T1000 (cell line): ENCODE measurements around the gene SLC26A1.

ENCODE experiments used
- DNase-seq: peaks from one replicate; lab custom pipeline; 2025; ENCODE audit warnings: mixed read lengths; lab: John Stamatoyannopoulos, UW

Gene SLC26A1, protein sequence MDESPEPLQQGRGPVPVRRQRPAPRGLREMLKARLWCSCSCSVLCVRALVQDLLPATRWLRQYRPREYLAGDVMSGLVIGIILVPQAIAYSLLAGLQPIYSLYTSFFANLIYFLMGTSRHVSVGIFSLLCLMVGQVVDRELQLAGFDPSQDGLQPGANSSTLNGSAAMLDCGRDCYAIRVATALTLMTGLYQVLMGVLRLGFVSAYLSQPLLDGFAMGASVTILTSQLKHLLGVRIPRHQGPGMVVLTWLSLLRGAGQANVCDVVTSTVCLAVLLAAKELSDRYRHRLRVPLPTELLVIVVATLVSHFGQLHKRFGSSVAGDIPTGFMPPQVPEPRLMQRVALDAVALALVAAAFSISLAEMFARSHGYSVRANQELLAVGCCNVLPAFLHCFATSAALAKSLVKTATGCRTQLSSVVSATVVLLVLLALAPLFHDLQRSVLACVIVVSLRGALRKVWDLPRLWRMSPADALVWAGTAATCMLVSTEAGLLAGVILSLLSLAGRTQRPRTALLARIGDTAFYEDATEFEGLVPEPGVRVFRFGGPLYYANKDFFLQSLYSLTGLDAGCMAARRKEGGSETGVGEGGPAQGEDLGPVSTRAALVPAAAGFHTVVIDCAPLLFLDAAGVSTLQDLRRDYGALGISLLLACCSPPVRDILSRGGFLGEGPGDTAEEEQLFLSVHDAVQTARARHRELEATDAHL

DNA sequence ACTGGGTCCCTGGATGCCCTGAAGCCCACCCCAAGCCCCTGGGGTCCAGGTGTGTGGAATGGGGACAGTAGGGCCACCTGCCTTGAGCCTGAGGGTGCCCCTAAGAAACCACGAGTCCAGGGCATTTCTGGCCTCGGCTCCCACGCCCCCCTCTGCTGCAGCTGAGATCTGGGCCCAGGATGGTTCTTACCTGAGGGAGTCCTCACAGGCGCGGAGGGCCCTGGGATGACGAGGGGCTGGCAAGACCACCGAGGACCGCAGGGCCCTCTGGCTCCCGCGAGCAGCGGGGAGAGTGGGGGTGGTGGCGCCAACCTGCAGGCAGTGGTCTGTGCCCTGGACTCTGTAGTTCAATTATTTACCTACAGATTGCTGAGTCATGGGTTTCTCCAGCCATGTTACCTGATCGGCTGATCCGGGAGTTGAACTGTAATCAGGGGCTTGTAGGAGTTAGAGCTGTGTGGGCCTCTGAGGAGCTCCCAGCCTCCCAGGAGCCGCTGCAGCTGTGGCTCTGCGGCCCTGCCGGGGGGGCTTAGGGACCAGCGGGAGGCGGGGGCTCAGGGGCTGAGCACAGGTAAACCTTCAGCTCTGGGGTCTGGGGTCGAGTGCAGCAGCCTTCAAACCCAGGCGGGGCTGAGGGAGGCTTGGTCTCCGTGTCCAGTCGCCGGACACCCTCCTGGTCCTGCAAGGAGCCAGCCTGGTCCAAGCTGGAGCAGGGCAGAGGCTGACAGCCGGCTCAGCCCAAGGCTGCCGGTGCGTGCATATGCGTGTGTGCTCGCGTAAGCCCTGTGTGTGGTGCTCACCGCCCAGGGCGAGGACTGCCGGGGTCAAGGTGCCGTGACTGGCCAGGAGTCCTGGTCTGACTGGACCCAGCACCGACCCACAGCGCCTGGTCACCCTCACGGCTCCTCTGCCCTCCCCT, at the start of gene SLC26A1:
Gene SLC26A1, minus strand, starts transcription at position 294 of the 919 bp plus-strand sequence. CDS start 1,701 bp downstream, outside the sequence.
- DNase-seq, result no peak

DNA sequence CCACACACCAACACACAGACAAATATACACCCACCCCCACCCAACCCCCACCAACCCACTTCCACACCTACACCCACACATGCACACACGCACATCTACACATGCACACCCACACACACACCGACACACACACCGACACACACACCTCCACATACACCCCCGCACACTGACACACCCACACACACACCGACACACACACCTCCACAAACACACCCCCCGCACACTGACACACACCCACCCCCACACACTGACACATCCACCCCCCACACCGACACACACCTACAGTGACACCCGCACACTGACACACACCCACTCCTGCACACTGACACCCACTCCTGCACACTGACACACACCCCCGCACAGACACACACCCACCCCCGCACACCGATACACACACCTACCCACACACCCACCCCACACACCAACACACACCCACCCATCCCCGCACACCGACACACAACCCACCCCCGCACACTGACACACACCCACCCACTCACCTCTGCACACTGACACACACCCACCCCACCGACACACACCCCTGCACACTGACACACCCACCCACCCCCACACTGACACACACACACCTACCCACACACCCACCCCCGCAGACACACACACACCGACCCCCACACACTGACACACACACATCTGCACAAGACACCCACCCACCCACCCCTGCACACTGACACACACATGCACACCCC, 49.3 kb upstream of the SLC26A1 start:
- DNase-seq, result no peak

DNA sequence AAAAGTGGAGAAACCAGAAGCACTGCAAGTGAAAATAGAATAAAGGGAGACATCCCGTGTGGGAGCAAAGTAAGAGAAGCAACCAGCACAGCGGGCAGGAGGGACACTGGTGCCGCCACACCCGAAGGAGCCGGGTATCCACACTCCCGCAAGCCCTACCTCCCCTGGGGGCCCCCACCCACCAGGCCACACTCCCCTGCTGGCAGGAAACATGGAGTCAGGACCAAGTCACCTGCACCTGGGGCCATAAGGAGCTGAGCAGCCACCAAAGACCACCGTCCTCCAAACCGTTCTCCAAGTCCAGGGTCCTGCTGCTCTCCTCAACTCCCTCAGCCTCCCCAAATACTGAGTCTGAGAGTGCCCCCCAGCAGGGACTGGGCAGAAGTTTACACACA, 48.7 kb upstream of the SLC26A1 start:
- DNase-seq, result no peak

DNA sequence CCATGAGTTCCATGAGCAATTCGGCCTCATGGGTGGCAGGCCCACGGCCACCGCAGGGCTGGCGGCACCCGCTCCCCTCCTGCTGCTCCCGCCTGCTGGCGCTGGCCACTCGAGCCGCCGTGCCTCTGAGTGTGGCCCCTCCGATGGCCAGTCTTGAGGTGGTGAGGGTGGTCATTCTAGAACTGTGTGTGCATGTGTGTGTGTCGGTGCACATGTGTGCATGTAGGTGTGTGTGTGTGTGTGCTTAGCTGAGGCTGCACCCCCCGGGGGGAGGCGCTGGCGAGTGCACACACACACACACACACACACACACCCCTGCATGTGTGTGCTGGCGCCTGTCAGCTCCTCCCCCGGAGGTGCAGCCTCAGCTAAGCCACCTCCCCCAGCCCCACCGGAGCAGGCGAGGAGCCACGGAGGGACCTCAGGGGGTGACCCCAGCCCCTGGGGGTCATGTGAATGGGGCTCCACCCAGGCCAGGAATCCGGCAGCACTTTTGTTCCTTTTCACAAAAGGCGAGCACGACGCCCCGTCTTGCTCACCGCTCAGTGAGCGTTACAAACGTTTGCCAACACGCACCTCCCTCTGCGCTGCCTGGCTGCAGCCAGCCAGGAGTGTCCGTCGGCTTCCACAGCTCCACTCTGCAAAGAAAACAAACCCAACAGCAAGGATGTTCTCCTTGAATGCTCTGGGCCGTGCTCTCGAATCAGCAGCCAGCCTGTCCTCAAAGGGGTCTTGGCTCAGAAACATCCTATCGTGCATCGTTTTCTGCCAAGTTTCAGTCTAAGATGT, 48.1 kb upstream of the SLC26A1 start:
- no peak for DNase-seq

DNA sequence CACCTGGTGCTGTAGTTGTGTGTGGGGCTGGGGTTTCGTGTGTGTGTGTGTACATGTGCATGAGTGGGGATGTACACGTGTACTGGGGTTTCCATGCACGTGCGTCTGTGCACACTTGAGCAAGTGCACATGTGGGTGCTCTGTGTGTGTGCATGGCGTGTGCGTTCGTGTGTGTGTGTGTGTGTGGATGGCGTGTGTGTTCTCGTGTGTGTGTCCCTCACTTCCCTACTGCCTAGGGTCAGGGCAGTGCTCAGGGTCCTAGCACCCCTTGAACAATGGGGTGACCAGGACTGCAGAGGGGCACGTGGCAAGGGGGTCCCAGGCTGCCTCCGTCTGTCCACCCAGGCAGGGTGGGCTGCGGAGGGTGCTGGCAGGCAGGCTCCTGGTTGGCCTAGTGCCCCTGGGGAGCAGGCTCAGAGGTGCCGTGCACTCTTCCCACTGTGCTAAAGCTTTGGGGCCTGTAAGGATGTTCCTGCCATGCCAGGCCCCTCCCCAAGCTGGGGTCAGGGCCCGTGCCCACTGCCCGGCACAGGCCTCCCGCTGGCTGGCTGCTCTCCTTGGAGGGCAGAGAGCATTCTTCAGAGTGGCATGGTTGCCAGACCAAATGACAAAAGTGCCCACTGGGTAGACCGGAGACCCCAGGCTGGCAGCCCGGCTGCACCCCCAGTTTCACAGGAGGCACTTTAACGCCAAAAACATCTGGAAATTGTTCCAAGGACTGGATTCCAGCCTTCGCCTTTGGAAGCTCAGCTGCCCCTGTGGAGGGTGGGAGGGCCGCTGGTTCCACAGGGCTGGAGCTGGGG, 47.3 kb upstream of the SLC26A1 start:
- DNase-seq, result no peak

DNA sequence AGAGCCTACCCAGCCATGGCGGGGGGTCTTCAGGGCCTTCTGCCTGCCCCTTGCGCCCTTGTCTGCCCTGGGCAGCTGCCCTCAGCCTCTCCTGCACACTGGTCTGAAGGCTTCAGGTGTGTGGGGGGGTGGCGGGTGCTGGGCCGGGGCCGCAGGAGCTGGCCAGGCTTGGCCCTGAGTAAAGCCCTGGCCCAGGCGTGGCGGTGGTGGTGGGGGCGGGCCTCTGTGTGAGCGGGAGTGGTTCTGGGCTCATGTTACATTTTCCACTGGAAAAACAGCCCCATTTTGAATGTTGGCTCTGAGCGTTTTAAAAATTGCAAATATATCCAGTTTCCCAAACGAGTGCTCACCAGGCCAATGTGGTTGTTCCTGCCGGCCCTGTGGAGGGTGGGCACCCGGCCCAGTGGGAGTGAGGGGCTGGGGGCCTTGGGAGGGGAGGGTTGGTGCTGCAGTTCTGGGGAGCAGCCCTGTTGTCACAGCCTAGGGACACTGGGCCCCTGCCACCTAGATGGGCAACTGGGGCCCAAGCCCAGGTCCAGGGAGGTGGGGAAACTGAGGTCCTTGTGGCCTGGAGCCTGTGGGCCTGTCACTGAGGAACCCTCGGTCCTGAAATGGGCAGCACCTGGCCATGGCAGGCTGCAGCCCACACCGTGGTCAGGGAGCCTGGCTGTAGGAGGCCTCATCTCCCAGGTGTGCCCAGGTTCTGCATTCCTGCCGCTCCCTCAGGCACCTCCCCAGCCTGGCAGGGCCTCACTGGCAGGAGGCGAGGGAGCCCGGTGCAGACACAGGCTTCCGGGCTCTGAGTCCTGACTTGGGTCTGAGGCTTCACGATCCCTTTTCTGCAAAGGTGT, 46.5 kb upstream of the SLC26A1 start:
- no peak for DNase-seq

DNA sequence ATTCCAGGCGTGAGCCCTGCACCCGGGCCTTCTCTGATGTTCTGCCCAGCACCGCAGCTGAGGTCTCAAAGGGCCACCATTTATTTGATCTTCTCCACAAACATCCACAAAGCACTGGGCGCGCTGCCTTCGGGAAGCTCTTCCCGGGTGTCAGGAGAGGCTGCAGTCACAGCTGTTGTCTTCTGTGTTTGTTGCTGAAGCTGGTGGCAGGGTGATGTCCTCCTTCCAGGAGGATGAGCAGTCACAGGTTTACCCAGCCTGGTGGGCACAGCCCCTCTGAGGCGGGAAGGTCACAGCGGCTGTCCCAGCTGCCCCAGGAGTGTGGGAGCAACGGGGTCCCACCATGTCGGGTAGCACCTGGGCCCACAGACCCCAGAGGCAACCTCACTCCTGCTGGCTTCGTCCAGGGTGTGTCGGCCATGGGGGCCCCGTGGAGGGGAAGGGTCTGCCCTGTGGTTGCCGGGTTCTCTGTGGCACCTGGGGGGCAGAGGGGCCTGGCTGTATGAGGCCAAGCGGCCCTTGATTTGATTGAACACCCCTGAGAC, 45.8 kb upstream of the SLC26A1 start:
- DNase-seq, result no peak

DNA sequence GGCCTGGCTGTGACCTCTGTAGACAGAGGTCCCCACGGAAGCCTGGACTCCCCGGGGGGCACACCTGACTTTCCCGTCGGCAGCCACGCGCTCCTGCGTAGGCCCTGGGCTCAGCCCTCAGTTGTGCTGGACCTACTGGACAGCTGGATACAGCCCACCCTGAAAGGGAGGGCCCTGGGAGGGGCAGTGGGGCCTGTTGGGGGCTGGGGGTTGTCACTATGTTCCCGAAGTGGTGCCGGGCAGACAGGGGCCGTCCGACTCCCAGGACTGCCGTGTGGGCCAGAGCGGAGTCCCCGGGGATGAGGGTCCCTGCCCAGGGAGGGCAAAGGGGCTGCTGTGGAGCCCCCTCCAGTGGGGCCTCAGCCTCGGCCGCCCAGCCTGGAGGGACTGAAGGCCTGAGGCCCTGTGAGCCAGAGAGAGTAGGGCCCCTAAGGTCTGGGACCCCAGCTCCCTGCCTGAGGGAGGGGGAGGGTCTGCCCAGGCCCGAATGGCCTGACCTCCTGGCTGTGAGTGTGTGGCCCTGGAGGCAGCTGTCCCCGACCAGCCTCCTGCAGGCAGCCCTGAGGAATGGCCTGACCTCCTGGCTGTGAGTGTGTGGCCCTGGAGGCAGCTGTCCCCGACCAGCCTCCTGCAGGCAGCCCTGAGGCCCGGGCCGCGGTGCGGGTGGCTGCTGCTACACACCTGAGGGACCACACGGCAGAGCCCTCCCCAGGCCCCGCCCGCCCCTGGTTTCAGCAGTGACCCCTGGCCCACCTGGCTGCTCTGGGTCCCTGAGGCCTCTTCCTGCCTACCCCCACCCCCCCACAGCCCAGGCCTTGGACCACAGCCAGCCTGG, 44.0 kb upstream of the SLC26A1 start:
- no peak for DNase-seq

DNA sequence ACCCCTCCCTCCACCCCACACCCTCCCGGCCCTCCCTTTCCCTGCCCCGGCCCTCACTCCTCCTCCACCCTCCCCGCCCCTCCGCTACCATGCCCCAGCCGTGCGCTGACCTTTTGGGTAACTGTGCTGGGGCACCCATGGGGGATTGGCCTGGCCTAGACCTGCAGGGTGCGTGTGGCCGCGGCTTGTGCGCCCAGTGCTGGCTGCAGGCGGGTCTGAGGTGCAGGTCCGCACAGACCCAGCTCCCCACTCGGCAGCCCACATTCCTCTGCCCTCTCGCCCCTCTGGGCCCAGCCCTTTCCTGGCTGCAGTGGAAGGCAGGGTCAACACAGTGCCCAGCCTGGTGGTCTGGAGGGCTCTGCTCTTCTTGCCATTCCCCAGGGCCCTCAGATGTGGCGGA, 42.9 kb upstream of the SLC26A1 start:
- DNase-seq, result no peak

DNA sequence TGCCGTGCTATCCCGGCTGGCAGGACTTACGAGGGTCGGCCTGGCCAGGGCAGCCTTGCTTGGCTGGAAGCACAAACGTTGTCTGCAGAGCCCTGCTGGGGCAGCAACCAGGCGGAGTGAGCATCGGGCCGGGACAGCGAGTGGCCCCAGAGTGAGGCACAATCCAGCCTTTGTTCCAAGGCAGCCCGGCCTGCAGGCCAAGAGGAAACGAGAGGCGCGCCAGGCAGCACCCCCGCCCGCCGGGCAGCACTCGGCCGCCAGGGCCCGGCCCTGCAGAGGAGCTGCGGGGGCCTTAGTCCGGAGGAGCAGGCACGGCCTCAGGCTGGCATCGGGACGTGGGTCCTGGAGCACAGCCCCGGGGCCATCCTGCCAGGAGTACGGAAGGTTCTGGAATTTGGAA, 42.3 kb upstream of the SLC26A1 start:
- DNase-seq, result no peak

DNA sequence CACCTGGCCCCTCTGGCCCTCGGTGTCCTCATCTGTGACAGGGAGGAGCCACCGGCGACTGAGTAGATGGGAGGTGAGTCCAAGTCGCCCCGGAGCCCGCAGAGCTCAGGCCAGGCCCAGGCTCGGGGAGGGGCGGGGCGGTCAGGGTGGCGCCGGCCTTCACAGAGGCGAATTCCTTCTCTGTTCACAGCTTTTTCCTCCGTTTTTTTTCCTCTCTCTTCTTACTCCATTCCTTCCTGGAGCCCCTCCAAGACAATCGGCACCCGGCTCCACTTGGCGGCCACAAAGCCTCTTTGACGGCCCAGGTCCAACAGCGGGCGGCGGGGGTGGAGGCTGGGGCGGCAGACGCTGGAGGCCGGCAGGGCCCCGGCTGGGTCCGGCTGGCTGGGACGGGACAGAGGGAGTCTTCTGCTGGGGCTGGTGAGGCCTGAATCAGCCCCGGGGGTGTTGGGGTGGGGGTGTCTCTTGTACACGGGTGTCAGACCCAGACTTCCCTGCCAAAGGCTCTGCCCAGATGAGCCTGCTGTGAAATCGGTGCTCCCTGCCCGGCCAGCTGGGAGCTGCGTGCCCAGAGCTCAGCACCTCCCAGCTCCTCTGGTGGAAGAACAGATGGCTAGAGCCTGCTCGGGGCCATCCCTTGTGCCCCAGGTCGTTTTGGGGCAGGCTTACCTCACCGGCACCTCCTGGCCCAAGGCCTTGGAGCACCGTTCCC, 40.8 kb upstream of the SLC26A1 start:
- no peak for DNase-seq

DNA sequence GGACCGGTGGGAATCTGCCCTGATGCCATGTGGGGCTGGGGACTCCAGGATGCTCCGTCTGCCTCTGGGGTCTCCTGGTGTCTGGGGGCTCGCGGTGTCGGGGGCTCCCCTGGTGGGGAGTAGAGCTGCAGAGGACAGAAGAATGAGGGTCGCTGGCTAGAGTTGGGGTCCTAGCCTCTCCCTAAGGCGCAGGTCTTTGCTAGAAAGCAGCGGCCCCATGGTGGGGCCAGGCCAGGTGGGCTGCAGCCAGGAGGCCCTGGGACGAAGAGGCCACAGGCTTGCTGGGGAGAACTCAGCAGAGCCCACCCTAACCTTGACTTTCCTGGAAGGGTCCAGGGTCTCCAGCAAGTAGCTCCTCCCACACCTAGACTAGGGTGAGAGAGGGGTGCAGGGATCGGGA, 39.7 kb upstream of the SLC26A1 start:
- DNase-seq, result no peak

DNA sequence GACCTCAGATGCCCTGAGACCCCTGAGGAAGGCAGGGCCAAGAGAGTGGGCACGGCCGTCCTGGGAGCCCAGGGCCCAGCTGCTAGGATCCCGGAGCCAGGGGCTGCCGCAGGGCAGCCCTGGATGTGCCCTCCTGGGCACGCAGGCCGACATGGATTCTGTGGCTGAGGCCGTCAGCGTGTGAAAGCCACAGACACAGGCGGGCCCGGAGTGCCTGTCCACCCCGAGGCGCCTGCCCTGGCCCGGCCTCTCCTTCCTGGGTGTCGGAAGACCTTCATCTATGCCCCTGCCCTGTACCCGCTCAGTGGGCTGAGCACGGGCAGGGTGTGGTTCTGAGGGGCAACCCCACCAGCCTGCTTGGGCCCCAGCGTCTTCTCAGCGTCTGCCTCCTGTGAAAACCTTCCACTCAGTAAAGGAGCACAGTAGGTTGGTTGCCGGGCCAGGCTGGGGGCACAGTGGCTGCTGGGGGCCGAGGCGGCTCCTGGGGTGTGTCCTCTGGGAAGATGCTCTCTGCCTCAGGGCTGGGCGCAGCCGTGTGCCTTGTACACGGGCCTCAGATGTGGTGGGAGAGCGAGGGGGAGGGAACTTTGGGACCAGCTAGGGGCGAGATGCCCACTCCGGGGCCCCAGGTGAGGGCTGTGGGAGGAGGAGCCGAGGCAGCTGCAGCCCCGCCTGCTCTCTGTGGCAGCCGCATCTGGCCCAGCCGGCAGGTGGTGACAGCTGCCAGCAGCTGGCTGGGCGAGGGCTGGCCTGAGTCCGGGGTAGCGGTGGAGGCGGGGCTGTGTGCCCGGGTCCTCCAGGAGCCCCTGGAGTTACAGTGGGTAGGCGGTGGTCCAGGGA, 39.0 kb upstream of the SLC26A1 start:
- no peak for DNase-seq

DNA sequence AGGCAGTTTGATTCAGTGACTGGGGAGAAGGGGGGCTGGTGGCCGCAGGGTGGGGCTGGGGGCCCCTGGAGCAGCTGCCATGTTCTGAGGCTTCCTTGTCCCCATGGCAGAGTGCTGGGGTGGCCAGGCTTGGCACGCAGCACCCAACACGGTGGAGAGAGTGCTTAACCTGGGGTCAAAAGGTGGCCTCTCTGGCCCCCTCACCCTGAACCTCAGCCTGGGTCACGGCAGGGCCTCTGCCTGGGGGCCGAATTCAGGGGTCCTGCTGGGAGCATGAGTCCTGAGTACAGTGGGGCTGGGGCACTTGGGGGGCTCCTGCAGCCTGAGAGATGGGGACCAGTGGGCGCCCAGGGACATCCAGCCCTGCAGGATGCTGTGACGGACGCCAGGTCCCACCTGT, 38.1 kb upstream of the SLC26A1 start:
- no peak for DNase-seq

DNA sequence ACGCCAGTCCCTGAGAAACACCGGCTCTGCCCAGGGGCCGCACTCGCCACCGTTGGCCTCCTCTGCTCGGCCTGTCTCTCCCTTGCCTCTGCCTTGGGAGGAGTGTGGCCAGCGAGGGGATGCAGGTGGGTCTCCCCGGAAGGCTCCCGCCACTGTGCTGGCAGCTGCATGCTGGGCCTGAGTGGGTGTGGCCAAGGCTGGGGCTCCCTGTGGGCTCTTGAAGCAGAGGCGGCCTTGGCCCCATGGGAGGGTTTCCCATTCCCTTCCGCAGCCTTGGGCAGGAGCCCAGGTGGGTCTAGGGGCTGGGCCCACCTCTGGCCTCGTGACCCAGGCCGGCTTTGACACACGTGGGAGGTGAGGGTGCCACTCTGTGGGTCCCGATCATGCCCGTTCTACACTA, 37.4 kb upstream of the SLC26A1 start:
- DNase-seq, result no peak

DNA sequence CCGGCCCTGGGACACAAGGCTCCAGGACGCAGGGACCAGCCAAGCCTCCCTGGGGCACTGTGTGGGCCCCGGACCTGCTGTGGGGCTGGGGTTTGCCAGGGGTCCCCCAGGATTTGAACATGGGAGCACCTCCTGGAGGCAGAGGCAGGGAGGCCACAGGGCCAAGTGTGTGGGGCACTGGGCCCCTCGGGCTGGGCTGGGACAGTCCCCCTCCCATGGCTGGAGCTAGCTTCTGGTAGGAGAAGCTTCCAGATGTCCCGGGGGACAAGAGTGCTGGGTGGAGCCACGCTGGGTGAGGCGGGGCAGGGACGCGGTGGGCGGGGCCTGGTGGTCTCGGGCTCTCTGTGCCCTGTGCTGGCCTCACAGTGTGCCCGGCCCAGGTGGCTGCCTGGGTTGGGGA, 36.8 kb upstream of the SLC26A1 start:
- DNase-seq, result no peak
